Right forelimb (tissue), 1 donor: ENCODE measurements around the gene TIMM17A.

Experiments
- DNase-seq: peaks from one replicate; pipeline ENCODE4 v3.0.0-alpha.2; 2018

Gene TIMM17A

GRCh38 chr1:201955009-201955728 is at the start of gene TIMM17A:
TIMM17A (plus strand) TSS chr1:201955503; CDS start chr1:201955527, 24 bp downstream.
- DNase-seq, result peak; percentile 98

- DNase-seq, result no peak
These were observed 49.0 kb upstream of the TIMM17A start for GRCh38 chr1:201906336-201906735.

- DNase-seq, result no peak
These were observed 47.7 kb upstream of the TIMM17A start for GRCh38 chr1:201907621-201908020.

- DNase-seq, result no peak
These were observed 43.3 kb upstream of the TIMM17A start for GRCh38 chr1:201911826-201912571.

- no peak for DNase-seq
These were observed 42.5 kb upstream of the TIMM17A start for GRCh38 chr1:201912832-201913231.

GRCh38 chr1:201914456-201915235 is 40.7 kb upstream of the TIMM17A start:
- no peak for DNase-seq

- DNase-seq, result no peak
These were observed 38.6 kb upstream of the TIMM17A start for GRCh38 chr1:201916649-201917249.

- no peak for DNase-seq
These were observed 37.8 kb upstream of the TIMM17A start for GRCh38 chr1:201917362-201918033.

GRCh38 chr1:201918343-201918742 is 37.0 kb upstream of the TIMM17A start:
- no peak for DNase-seq

- no peak for DNase-seq
These were observed 33.2 kb upstream of the TIMM17A start for GRCh38 chr1:201921952-201922558.

GRCh38 chr1:201925301-201925567 is 30.1 kb upstream of the TIMM17A start:
- no peak for DNase-seq

- no peak for DNase-seq
These were observed 29.2 kb upstream of the TIMM17A start for GRCh38 chr1:201925981-201926645.

- DNase-seq, result no peak
These were observed 27.0 kb upstream of the TIMM17A start for GRCh38 chr1:201928266-201928665.

- no peak for DNase-seq
These were observed 25.2 kb upstream of the TIMM17A start for GRCh38 chr1:201930137-201930536.

GRCh38 chr1:201930803-201931202 is 24.5 kb upstream of the TIMM17A start:
- DNase-seq, result no peak

GRCh38 chr1:201933840-201934430 is 21.4 kb upstream of the TIMM17A start:
- DNase-seq, result no peak

GRCh38 chr1:201937624-201938213 is 17.6 kb upstream of the TIMM17A start:
- no peak for DNase-seq

GRCh38 chr1:201938440-201939035 is 16.8 kb upstream of the TIMM17A start:
- no peak for DNase-seq

GRCh38 chr1:201939148-201939547 is 16.2 kb upstream of the TIMM17A start:
- DNase-seq, result no peak

GRCh38 chr1:201939574-201939973 is 15.7 kb upstream of the TIMM17A start:
- no peak for DNase-seq
